ENCODE results near the gene SPDYE1.

SPDYE1 gene

GRCh38 chr7:44057849-44058758 is 60.4 kb downstream of the SPDYE1 start:
- DNase-seq (ENCODE audit: extremely low read depth, low read depth), result no peak
- TF ChIP-seq CTCF (IDR thresholded peaks at IDR 0.05; ENCODE audit: low read depth, low read length), result no peak

GRCh38 chr7:44058759-44059218 is 61.1 kb downstream of the SPDYE1 start:
- DNase-seq (ENCODE audit: extremely low read depth, low read depth), result no peak
- no peak for TF ChIP-seq CTCF (IDR thresholded peaks at IDR 0.05; ENCODE audit: low read depth, low read length)

GRCh38 chr7:44059219-44060090 is 61.8 kb downstream of the SPDYE1 start:
- TF ChIP-seq CTCF (IDR thresholded peaks at IDR 0.05; ENCODE audit: low read depth, low read length), result no peak
- no peak for DNase-seq (ENCODE audit: extremely low read depth, low read depth)

Measured in AG09319 (cell line).